Fibroblast of skin of back (primary cell): ENCODE results near the gene PNKP.
"Not testable (repeated sequence)": the region's sequence is repeated elsewhere in the genome, so short reads cannot be mapped to it uniquely, and the experiment has no call there.

Experiments used
- DNase-seq: peaks from one replicate; pipeline ENCODE4 v3.0.0-alpha.2; 2013

Gene PNKP

GRCh38 chr19:49845414-49845813 is 22.0 kb downstream of the PNKP start:
- peak; percentile 65 for DNase-seq

GRCh38 chr19:49844138-49845095 is 23.0 kb downstream of the PNKP start:
- no peak for DNase-seq

DNA sequence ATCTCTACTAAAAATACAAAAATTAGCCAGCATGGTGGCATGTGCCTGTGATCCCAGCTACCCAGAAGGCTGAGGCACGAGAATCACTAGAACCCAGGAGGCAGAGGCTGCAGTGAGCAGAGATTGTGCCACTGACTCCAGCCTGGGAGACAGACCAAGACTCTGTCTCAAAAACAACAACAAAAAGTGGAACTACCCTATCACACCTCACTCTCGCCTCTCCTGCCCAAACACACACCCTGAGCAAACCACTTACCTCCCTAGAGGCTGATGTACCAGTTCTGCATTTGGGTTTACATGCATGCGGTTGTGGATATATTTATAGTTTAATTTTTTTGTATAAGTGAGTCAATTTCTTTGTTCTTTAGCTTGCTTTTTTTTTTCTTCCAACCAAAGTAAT is 24.1 kb downstream of the PNKP start:
- no peak for DNase-seq

DNA sequence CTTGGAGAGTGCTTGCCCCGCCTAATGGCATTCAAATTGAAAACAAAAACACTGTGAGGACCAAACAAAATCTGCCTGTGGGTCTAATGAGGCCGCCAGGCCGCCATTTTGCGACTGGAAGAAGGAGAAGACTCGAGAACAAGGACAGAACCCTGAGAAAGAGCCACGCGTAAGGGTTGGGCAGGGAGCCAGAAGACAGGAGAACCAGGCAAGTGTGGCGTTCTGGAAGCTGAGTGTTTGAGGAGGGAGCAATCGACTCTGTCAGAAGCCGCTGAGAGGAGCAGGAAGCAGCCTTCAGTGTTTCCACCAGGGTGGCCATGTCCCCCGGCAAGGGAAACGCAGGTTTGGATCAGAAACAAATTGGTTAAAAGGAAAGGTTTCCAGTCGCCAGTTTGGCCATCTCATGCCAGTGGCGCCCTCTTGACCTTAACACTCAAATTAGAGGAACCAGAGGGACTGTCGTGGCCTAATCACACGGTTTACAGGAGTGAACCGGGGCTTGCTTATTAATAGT is 26.6 kb downstream of the PNKP start:
- DNase-seq = no peak

DNA sequence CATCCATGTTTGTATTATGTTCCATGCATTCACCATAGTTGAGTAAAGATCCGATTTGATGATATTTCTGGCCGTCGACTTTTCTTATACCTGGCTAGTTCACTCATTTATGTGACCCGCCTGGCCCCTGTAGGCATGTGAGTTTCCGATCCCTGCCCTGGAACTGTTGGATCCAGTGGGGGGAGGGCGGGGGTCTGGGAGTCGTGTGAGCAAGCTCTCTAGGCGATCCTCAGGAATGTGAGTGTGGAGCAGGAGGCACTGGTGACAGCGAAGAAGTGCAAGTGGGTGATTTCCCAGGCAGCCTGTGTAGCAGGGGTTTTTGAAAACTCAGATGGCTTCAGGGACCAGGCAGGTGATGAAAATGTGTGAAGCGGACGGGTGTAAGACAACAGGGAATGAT is 27.1 kb downstream of the PNKP start:
- no peak for DNase-seq

DNA sequence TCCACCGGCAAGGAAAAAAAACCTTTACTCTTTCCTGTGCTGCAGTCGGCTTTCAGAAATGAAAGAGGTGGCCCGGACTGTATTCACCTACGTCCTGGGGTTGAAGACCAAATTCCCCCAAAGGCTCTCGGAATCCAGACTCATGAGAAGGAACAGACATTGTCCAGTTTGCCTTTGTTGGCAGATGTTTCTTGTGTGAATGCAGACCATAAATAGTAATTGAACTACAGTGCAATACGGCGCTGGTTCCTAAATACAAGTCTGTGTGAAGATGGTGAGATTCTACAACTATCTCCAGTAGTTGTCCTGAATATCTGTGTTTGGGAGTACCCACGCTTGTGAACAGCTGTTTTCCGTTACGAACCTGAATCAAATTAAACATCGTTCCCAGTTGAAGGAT is 27.7 kb downstream of the PNKP start:
- no peak for DNase-seq

DNA sequence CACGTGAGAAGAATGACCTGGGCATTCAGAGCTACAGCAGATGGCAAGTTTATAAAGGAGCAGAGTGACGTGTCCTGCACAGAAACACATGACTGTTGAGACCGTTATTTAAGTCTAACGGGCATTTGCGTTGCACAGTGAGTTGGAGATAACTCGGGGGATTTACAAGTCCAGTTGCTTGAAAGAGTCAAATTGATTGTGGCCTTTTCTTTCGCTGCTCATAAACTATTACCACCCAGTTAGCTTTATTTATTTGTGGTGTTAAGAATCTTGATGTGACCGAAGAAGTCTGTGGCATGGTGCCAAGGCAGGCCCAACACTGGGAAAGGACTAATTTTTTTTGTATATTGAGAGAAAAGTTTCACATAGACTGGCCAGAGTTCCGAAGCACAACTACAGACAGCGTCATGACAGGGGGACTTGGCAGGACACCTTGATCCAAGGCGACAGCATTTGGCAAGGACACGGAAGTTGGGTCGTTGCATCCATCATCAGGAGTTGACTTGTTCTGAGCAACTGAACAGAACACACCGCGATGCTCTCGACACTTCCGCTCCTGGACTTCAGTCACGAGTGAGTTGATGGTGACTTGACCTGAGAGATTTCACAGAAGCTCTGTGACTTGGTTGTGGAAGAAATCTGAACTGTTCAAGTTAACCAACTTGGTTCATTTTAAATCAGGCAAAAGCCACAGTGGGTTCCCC is 28.3 kb downstream of the PNKP start:
- DNase-seq = no peak

- no peak for DNase-seq
Observed at GRCh38 chr19:49837425-49837824, 30.0 kb downstream of the PNKP start.

DNA sequence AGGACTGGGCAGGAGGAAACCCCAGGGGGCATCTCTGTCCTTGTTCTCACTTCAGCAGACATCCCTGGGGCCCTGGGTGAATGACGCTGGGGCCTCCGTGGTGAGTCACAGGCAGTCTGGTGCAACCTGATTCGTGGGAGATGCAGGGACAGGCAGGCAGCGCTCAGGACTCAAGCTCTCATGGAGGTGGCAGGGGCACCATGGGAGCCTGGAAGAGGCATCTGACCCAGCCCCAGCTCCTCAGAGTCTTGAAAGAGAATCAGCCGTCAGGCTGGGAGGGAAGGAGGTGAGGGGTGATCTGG is 30.4 kb downstream of the PNKP start:
- DNase-seq = peak; percentile 40

DNA sequence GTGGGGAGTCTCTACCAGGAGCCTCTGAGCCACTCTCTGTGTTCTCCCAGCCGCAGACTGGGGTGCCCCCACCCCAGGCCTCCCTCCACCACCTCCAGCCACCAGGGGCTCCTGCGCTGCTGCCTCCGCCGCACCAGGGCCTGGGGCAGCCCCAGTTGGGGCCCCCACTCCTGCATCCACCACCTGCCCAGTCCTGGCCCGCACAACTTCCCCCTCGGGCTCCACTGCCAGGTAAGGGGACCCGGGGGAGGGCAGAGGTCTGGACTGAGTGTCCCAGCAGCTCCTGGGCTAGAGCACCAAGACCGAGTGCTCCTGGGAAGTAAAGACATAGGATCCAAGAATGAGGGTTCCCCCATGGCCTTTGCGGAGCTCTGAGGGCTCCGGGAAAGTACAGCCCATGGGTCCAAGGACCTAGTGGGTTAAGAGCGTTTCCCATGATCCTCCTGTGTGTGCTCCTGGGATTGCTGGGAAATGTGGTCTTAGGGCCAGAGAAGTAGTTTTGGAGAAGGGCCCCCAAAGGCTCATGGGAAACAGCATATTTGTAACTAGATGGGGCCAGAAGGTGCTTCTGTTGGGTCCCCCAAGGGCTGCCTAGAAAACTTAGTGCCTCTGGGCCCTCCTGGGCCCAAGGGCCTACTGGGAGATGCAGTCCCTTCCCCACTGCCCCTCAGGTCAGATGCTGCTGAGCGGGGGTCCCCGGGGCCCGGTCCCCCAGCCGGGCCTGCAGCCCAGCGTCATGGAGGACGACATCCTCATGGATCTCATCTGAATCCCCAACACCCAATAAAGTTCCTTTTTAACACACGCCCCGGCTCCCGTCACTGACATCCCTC is 31.0 kb downstream of the PNKP start:
- DNase-seq = no peak

DNA sequence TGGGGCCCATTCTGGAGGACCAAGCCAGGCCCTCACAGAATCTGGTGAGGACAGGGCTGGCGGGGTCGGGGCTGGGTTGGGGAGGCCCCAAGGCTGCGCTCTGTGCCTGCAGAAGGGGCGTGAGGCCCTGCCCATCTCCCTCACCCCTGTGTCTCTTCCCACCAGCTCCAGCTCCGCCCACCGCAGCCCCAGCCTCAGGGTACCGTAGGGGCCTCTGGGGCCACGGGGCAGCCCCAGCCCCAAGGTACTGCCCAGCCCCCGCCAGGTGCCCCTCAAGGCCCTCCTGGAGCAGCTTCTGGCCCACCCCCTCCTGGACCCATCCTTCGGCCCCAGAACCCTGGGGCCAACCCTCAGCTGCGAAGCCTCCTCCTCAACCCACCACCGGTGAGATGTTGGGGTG is 31.8 kb downstream of the PNKP start:
- no peak for DNase-seq

DNA sequence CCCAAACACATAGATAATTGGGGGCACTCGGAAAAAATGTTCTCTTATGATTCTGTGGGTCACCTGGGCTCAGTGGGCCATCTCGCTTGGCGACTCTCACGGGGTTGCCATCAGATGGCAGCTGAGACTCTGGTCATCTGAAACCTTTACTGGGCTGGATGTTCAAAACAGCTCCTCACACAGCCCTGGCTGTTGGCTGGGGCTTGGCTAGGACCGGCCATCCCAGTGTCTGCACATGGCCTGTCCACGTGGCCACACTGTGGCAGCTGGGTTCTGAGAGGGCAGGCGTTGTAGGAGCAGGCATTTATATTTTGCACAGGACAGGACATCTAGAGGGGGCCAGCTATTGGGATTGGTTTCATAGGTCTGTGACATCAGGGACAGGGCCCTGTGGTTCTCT is 33.8 kb downstream of the PNKP start:
- no peak for DNase-seq

DNA sequence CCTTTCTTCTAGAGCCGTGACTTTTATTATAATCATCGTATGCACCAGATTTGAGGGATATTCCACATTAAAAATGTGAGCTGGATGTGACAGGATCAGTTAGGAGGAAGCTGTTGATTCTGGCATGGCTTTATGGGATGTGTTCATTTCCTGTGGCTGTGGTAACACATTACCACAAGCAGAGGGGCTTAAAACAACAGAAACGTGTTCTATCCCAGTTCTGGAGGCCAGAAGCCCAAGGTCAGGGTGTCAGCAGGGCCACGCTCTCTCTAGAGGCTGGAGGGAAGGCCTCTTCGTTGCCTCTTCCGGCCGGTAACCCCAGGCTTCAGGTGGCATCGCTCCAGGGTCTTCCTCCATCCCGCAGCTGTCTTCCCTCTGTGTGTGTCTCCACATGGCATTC is 34.8 kb downstream of the PNKP start:
- peak; percentile 37 for DNase-seq

DNA sequence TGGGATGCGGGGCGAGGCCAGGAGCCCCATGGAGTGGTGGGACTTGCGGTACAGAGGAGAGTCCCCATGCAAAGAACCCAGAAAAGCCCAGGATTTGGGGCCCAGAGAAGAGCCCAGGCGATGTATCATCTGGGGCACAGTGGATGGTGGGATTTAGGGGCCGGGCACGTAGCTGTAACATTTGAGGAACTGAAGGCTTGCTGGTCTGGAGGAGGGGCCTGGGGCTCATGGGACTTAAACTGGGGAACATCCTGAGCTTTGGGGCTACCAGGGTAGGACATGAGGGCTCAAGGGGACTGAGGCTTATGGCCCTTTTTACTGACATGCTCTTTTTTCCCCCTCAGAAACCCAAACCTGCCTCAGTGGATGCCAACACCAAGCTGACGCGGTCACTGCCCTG is 35.8 kb downstream of the PNKP start:
- no peak for DNase-seq

DNA sequence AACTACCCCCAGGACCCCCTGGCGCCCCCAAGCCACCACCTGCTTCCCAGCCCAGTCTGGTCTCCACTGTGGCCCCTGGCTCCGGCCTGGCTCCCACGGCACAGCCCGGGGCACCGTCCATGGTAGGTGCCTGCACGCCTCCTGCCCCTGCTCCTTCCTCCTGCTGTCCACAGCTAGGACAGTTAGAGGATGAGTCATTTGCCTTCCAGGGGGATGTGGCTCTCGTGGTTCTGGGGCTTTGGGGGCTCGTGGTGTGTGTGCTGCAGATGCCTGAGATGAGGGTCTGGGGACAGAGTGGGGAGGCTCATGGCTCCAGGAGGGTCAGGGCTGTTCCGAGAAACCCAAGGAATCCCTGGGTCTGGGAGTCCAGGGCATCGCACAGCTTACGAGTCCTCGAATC is 36.6 kb downstream of the PNKP start:
- no peak for DNase-seq

DNA sequence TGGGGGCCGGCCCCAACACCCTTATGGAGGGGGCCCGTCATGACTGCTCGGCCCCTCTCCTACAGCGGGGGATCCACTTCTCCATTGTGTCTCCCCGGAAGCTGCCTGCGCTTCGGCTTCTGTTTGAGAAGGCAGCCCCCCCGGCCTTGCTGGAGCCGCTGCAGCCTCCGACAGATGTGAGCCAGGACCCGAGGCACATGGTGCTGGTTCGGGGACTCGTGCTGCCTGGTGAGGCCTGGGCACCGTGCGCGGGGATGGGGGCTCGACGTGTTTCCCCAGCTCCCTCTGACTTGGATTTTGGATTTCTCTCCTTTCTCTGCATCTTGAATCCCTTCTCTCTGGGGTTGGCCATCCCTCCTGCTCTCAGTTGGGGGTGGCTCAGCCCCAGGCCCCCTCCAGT is 37.7 kb downstream of the PNKP start:
- DNase-seq = no peak

- DNase-seq = no peak
Observed at GRCh38 chr19:49829200-49829599, 38.2 kb downstream of the PNKP start.

- no peak for DNase-seq
Observed at GRCh38 chr19:49827034-49827433, 40.3 kb downstream of the PNKP start.

GRCh38 chr19:49824662-49825061 is 42.7 kb downstream of the PNKP start:
- no peak for DNase-seq

- DNase-seq = no peak
Observed at GRCh38 chr19:49823472-49823871, 43.9 kb downstream of the PNKP start.

- DNase-seq = no peak
Observed at GRCh38 chr19:49820125-49820524, 47.3 kb downstream of the PNKP start.

DNA sequence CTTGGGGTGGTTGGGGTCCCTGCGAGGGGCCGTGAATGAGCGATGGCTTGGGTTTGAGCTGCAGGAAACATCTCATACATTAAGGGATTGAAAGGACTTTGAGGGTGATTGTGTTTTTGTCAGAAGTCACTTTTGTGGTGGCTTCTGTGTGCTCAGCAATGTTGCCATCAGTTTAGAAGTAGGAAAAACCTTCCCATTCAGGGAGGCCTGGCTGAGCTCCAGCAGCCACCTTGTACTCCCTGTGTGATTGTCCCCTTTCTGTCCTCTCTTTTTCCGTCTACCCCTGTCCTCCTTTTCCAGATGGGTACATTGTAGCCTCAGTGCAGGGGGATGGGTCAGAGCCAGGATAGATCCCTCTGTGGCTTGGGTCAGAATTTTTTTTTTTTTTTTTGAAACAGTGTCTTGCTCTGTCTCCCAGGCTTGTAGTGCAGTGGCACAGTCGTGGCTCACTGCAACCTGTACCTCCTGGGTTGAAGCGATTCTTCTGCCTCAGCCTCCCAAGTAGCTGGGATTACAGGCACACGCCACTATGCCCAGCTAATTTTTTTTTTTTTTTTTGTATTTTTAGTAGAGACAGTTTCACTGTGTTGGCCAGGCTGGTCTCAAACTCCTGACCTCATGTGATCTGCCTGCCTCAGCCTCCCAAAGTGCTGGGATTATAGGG is 47.8 kb downstream of the PNKP start:
- DNase-seq = not testable (repeated sequence)
